ENCODE data around the gene DES. TPM values are rescaled to one million over a fixed set of nuclear protein-coding genes. Genes with fewer than 3 reads are reported as not detected.

Gene DES
- total RNA-seq, 4 donors from 2014 or later, result 19,008 to 28,635 (median 23,575) TPM

DNA sequence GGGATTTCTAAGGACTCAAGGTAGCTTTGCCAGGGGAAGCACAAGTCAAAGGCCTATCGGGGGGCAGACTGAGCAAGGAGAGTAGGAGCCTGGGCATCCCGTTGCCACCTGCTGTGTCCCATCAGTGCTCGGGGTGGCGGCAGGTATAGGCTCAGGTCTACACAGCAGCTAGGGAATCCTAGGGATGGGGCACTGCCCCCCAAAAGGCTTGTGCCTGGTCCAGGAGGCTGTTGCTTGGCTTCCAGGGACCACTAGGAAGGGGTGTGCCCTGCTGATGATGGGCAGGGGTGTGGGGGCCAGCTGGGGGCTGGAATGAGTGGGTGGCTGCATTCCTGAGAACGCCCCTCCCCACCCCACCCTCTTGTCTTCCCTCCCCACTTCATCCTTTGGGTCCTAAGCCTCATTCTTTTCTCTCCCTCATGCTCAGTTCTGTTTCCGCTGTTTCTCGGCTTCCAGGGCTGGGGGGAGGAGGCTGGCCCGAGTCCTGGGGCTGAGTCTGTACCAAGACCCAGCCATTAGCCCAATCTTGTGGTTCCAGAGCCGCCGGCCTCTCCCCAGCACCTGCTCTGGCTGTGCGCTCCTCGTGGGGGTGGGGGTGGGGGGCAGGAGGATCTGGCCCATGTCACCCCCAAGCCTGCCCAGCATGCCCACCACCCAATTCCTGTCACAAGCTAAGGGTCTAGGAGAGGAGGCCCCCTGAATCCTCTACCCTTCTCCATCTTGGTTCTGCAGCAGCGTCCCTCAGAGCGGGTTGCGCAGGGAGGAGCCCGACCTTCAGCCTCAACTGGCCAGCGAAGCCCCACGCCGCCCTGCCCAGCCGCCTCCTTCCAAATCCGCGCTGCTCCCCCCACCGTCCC lies 29.3 kb downstream of the DES start:
- H3K27me3 ChIP-seq, result no peaks in the 10 kb centered on the region
- peaks cover 31 to 50% of the 10 kb centered on the region in 2 donors for H3K4me1 ChIP-seq
- no peak for DNase-seq
- intact Hi-C loops (cut with DNase I; ENCODE audit: low total_unique reads), result no loop called here
- H3K36me3 ChIP-seq, result peaks cover 0 to 10% of the 10 kb centered on the region in 2 donors
- H3K9me3 ChIP-seq, result no peaks in the 10 kb centered on the region
- ATAC-seq, result no peak
- TF ChIP-seq, protein P1, sequence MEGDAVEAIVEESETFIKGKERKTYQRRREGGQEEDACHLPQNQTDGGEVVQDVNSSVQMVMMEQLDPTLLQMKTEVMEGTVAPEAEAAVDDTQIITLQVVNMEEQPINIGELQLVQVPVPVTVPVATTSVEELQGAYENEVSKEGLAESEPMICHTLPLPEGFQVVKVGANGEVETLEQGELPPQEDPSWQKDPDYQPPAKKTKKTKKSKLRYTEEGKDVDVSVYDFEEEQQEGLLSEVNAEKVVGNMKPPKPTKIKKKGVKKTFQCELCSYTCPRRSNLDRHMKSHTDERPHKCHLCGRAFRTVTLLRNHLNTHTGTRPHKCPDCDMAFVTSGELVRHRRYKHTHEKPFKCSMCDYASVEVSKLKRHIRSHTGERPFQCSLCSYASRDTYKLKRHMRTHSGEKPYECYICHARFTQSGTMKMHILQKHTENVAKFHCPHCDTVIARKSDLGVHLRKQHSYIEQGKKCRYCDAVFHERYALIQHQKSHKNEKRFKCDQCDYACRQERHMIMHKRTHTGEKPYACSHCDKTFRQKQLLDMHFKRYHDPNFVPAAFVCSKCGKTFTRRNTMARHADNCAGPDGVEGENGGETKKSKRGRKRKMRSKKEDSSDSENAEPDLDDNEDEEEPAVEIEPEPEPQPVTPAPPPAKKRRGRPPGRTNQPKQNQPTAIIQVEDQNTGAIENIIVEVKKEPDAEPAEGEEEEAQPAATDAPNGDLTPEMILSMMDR (IDR thresholded peaks at IDR 0.05 in 4 of 5, conservative IDR thresholded peaks at IDR 0.05 in 1 of 5), result no peak
- no peak for TF ChIP-seq POLR2A (IDR thresholded peaks at IDR 0.05)
- H3K4me3 ChIP-seq, result no peak overlapping the region
- in situ Hi-C loops (cut with MboI; ENCODE audit: low sequenced_read_pairs in 4 of 4), result no loop called here
- H3K27ac ChIP-seq, result peak overlapping the region; percentile 95 to 100 (median 98)

DNA sequence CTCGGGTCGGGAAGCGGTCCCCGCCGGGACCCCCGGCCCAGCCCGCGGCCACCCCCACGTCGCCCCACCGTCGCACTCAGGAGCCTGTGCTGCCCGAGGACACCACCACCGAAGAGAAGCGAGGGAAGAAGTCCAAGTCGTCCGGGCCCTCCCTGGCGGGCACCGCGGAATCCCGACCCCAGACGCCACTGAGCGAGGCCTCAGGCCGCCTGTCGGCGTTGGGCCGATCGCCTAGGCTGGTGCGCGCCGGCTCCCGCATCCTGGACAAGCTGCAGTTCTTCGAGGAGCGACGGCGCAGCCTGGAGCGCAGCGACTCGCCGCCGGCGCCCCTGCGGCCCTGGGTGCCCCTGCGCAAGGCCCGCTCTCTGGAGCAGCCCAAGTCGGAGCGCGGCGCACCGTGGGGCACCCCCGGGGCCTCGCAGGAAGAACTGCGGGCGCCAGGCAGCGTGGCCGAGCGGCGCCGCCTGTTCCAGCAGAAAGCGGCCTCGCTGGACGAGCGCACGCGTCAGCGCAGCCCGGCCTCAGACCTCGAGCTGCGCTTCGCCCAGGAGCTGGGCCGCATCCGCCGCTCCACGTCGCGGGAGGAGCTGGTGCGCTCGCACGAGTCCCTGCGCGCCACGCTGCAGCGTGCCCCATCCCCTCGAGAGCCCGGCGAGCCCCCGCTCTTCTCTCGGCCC lies 30.1 kb downstream of the DES start:
- Histone ChIP-seq H3K36me3 (peaks cover 0 to 10% of the 10 kb centered on the region in 2 donors), H3K27ac (peak overlapping the region; percentile 95 to 100 (median 98)), H3K9me3 (no peaks in the 10 kb centered on the region), H3K4me3 (no peak overlapping the region), H3K27me3 (no peaks in the 10 kb centered on the region), H3K4me1 (peaks cover 33 to 51% of the 10 kb centered on the region in 2 donors)
- intact Hi-C loops (cut with DNase I; ENCODE audit: low total_unique reads) (no loop called here), in situ Hi-C loops (cut with MboI; ENCODE audit: low sequenced_read_pairs in 4 of 4) (no loop called here)
- no peak for TF ChIP-seq POLR2A (IDR thresholded peaks at IDR 0.05)
- TF ChIP-seq, protein P1 (IDR thresholded peaks at IDR 0.05 in 4 of 5, conservative IDR thresholded peaks at IDR 0.05 in 1 of 5), result no peak
- DNase-seq (no peak), ATAC-seq (no peak)

DNA sequence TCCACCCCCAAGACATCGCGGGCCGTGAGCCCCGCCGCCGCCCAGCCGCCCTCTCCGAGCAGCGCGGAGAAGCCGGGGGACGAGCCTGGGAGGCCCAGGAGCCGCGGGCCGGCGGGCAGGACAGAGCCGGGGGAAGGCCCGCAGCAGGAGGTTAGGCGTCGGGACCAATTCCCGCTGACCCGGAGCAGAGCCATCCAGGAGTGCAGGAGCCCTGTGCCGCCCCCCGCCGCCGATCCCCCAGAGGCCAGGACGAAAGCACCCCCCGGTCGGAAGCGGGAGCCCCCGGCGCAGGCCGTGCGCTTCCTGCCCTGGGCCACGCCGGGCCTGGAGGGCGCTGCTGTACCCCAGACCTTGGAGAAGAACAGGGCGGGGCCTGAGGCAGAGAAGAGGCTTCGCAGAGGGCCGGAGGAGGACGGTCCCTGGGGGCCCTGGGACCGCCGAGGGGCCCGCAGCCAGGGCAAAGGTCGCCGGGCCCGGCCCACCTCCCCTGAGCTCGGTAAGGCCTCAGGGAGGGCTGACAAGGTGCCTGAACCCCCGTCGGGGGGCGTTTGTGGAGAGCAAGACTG lies 30.7 kb downstream of the DES start:
- no peak for DNase-seq
- peaks cover 38 to 54% of the 10 kb centered on the region in 2 donors for H3K4me1 ChIP-seq
- no peaks in the 10 kb centered on the region for H3K27me3 ChIP-seq
- intact Hi-C loops (cut with DNase I; ENCODE audit: low total_unique reads), result no loop called here
- no peak overlapping the region for H3K4me3 ChIP-seq
- in situ Hi-C loops (cut with MboI; ENCODE audit: low sequenced_read_pairs in 4 of 4), result no loop called here
- no peaks in the 10 kb centered on the region for H3K9me3 ChIP-seq
- TF ChIP-seq, protein P1 (IDR thresholded peaks at IDR 0.05 in 4 of 5, conservative IDR thresholded peaks at IDR 0.05 in 1 of 5), result no peak
- no peak for TF ChIP-seq POLR2A (IDR thresholded peaks at IDR 0.05)
- H3K27ac ChIP-seq, result peak overlapping the region; percentile 95 to 99 (median 97)
- ATAC-seq, result no peak
- H3K36me3 ChIP-seq, result peaks cover 0 to 10% of the 10 kb centered on the region in 2 donors

DNA sequence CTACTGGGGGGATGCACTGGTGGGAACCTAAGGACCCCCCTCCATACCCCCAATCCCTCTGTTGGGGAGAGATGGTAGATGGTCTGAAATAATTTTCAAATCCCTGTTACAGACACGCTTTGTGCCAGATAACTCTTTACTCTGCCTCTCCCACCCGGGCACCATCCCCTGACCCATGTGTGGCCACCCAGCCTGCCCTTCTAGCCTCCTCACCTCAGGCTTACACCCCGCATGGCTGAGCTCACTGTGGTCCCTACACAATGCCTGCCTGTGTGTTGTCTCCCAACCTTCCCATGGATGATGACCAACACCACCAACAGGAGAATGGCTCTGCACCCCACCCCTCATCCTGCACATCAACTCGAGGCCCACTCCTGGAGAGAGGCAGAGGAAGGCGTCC lies 31.4 kb downstream of the DES start:
- no peak overlapping the region for H3K4me3 ChIP-seq
- intact Hi-C loops (cut with DNase I; ENCODE audit: low total_unique reads), result no loop called here
- DNase-seq, result no peak
- TF ChIP-seq POLR2A (IDR thresholded peaks at IDR 0.05), result no peak
- TF ChIP-seq, protein P1 (IDR thresholded peaks at IDR 0.05 in 4 of 5, conservative IDR thresholded peaks at IDR 0.05 in 1 of 5), result no peak
- peaks cover 0 to 10% of the 10 kb centered on the region in 2 donors for H3K36me3 ChIP-seq
- H3K9me3 ChIP-seq, result no peaks in the 10 kb centered on the region
- H3K27me3 ChIP-seq, result no peaks in the 10 kb centered on the region
- in situ Hi-C loops (cut with MboI; ENCODE audit: low sequenced_read_pairs in 4 of 4), result loop anchor here in 2 of 4 donors (10.0 kb wide), 1 partner anchor 45 kb away; no protein-coding TSS in a partner anchor
- H3K27ac ChIP-seq, result peak overlapping the region; percentile 95 to 99 (median 97)
- peaks cover 46 to 61% of the 10 kb centered on the region in 2 donors for H3K4me1 ChIP-seq
- ATAC-seq, result no peak

Data from gastrocnemius medialis (tissue), 4 donors.